LHCN-M2 (cell line): Measurements from ENCODE around the gene TOMM22. TPM values are rescaled to one million over a fixed set of nuclear protein-coding genes. Genes with fewer than 3 reads are reported as not detected.
"Not testable (repeated sequence)": the region's sequence is repeated elsewhere in the genome, so short reads cannot be mapped to it uniquely, and the experiment has no call there.

Experiments
- DNase-seq: peaks from one replicate; pipeline ENCODE4 v3.0.0-alpha.2; 2012; ENCODE audit warnings: low read depth
- polyA plus RNA-seq: library from polyadenylated mRNA; unstranded; fragments of >200 nt; gene quantifications from one replicate; pipeline ENCODE4 v1.2.1, GENCODE V29; 2012; ENCODE audit warnings: missing spikeins
- total RNA-seq: library from RNA; depleted of rRNA; stranded (reverse); fragments of >200 nt; gene quantifications from 2 replicates; pipeline ENCODE4 v1.2.3, GENCODE V29; 2014; rRNA removed

TOMM22 gene
- total RNA-seq, result 60.9 and 74.1 TPM in 2 replicates
- 66.0 TPM for polyA plus RNA-seq

GRCh38 chr22:38681582-38682335 is at the start of gene TOMM22:
TSS of gene TOMM22 (plus strand) at chr22:38681957. CDS start at chr22:38681979, 22 bp downstream.
- peak; percentile 86 for DNase-seq

DNA sequence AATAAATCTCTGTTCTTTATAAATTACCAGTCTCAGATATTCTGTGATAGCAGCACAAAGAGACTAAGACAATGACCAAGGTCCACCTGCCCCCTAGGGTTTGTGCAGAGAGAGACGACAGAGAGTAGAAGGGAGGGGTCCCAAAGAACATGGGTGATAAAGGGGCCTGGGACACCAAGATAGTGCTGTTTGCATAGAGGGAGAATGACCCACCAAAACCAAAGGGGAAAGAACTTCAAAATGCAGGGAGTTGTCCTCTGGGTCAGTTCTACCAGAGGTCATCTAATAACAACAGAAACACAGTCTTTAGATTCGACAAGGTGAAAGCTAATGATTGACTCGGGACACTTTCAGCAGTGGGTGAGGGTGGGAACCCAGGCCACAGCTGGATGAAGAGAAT is 49.2 kb upstream of the TOMM22 start:
- no peak for DNase-seq

- DNase-seq, result peak; percentile 50
Measured at GRCh38 chr22:38638216-38638615, 43.5 kb upstream of the TOMM22 start.

DNA sequence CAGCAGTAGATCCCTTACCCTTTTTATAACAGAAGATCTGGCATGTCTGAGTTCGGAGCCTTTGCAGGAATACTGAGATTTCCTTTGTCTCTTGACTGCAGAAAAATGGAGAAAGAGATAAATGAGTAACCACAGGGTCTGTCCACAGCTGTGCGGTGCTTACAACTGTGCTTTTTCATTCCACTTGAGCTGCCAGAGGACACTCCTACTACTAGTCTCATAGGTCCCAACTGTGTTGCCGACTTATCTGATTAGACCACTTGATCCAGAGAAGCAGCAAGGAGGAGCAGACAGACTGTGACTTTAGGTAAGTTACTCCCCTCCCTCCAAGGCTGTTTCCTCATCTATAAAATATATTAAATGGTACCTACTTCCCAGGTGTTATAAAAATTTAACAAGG is 43.0 kb upstream of the TOMM22 start:
- DNase-seq, result peak; percentile 50

DNA sequence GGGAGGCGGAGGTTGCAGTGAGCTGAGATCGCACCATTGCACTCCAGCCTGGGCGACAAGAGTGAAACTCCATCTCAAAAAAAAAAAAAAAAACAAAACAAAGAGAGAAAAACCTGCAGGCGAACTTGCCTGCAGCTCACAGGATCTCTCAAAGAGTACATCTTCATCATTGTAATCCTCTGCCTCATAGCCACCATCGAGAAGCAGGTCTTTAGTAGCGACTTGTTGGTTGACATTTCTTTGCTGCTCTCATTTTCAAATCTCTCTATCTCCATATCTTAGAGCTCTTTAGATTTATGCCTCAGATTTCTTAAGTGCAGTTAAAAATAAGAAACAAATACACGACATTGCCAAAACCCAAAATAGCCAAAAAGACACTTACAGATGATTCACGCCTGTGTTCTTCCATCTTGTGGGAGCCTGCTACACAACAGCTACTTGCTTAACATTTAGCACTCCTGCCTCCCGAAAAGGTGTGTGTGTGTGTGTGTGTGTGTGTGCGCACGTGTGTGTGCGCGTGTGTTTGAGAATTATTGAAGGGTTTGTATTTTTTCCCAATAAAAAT is 40.2 kb upstream of the TOMM22 start:
- DNase-seq, result no peak

DNA sequence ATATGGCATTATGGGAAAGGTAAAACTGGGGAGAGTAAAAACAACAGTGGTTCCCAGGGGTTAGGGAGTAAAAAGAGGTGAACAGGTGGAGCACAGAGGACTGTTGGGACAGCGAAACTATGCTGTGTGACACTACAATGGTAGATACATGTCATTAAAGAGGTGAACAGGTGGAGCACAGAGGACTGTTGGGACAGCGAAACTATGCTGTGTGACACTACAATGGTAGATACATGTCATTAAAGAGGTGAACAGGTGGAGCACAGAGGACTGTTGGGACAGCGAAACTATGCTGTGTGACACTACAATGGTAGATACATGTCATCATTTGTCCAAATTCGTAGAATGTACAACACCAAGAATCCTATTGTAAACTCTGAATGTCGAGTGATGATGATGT is 37.5 kb upstream of the TOMM22 start:
- not testable (repeated sequence) for DNase-seq

- DNase-seq, result no peak
Measured at GRCh38 chr22:38645430-38645829, 36.3 kb upstream of the TOMM22 start.

DNA sequence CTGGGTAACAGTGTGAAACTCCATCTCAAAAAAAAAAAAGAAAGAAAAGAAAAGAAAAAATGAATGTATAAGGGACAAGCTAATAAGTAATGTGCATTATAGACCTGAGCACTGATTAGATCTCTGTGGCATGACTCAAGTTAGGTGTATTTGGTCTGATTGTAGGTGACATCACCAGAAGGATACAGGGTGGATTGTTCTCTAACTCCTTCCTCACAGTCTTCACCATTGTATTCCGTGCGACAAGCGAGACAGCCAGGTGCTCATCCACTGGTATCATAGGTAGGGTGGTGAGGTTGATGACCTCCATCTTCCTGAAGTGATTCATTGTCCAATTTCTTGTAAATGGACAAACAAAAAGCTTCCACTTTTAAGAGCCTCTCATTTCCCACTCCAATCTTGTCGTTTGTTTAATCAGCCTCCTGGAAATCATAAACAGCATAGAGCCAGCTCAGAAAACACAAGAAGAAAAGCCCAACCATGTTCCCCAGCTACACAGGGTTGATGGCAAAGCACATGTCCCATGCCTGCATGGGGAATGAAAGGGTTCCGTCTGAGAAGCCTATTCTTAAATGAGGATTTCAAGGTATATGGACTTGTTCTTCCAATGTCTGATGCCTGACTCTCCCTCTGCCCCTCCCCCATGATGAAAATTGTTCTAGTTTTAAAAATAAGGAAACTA is 31.8 kb upstream of the TOMM22 start:
- no peak for DNase-seq

DNA sequence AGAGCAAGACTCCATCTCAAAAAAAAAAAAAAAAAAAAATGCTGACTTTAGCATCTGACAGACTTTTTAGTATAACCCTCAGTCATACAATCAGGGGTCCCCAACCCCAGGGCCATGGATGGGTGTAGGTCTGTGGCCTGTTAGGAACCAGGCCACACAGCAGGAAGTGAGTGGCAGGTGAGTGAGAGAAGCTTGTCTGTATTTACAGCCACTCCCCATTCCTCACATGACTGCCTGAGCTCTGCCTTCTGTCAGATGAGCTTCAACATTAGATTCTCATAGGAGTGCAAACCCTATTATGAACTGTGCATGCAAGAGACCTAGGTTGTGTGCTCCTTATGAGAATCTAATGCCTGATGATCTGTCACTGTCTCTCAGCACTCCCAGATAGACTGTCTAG is 28.9 kb upstream of the TOMM22 start:
- no peak for DNase-seq

GRCh38 chr22:38653741-38654140 is 28.0 kb upstream of the TOMM22 start:
- no peak for DNase-seq

DNA sequence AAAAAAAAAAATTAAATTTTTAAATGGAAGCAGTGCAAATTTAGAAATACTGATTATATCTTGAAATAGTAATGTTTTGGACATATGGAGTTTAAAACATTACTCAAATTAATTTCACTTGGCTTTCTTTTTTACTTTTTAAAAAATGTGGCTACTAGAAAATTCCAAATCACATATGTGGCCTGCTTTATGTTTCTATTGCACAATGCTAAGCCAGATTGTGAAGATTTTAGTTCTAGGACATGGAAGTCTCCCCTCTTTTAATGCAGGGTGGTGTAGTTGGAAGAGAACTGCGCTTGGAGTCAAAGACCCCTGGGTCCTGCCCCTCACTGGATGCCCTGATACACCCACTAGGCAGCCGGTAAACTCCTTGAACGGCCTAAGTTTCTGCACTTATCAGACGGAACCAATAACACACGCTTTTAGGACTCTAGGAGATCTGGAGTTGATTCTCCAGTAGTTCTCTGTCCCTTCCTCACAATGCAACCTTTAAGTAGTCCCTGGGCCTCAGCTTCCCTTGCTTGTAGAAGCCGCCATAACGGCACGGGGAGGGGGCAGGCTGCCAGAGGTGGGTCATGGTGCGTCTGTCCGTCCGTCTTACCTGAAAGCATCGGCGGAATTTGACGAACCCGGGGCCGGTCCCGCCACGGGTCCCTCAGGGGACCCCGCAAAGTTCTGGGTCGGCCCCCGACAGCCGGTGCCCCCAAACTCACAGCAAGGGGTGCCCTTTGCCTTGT is 26.1 kb upstream of the TOMM22 start:
- DNase-seq, result no peak

DNA sequence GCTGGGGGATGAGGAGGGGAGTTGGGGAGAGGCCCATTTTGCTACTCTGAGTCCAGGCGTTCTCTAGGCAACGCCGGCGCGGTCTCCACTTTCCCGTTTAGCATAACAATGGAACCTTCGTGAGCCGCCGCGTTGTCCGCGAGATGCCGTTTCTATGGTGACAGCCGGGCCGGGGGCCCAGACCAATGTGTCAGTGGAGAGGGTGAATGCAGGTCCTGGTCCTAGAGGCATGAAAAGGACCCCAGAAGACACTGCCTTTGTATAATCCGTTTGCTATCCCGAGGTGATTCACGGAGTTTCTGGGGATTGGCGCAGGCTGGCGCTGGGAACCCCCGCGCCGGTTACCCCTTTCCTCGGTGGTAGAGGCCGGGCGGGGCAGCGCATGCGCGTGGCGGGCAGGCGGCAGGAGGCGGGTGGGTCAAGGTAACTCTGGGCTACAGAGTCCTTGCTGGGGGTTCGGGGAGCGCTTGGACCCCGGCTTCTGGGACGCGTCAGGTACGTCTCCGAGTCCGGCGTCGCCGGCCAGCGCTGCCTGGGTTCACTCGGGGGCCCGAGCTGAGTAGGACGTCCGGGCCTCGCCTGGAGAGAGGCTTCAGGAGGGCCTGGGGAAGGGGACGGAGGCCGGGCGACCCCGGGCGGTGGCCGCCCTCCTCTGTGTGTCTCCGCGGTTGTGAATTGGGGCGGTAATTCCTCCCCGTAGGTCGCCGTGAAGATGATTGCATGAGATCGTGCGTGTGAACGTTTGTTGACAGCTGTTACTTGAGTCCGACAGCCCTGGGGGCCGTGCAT is 25.3 kb upstream of the TOMM22 start, which contains the start of the genes CBY1 and FAM227A:
CBY1 (plus strand) TSS at position 383 of the 789 bp plus-strand sequence. CDS start 11,417 bp downstream, outside the sequence.
FAM227A (minus strand) TSS at position 137 of the 789 bp plus-strand sequence. CDS start 6,224 bp downstream, outside the sequence.
- peak; percentile 83 for DNase-seq

DNA sequence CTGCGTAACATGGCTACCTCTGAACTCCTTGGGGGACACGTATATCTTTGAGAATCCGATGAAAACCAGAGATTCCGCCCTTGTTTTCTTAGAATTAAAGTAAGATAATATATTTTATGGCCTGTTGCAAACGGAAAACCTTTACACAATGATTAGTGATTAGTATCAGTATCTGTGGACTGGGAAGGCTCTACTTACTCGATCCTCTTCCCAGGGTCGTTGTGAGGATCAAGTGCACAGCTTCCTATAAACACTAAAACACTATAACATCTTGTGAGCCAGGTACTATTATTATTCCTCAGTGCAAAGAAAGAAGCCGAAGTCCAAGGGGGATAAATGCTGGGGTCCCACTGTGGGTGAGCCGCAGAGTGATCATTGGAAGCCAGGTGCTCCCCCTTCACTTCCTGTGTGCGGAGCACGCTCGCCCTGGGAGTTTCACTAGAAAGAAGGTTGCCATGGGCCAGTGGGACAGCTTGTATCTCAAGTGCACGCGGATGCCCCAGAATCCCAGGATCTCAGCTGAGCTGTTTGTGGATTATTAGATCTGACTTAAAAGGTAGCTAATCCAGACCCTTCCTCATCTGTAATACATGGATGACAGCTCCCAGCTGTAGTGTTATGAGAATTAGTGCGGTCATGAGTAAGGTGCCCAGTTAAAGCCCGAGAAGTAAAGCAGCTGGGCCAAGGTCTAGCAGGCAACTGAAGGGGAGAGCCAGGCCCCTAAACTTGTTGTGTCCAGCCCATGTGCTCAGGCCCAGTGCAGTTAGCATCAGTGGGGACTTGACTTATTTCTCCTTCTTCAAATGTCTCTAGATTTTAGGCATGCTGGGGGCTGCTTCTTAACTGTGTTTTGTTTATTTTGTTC is 24.5 kb upstream of the TOMM22 start:
- no peak for DNase-seq

- no peak for DNase-seq
Measured at GRCh38 chr22:38674888-38675287, 6.9 kb upstream of the TOMM22 start.

DNA sequence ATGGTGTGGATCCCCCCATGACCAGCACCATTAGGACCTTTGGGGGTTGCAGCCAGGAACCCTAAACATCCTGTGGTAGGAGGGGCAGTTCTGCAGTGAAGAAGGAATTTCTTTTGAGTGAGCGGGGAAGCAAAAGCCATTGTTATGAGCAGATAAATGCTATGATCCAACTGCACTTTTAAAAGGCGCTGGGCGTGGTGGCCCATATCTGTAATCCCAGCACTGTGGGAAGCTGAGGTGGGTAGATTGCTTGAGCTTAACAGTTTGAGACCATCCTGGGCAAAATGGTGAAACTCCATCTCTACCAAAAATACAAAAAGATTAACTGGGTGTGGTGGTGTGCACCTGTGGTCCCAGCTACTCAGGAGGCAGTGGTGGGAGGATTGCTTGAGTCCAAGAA is 5.9 kb upstream of the TOMM22 start:
- no peak for DNase-seq

DNA sequence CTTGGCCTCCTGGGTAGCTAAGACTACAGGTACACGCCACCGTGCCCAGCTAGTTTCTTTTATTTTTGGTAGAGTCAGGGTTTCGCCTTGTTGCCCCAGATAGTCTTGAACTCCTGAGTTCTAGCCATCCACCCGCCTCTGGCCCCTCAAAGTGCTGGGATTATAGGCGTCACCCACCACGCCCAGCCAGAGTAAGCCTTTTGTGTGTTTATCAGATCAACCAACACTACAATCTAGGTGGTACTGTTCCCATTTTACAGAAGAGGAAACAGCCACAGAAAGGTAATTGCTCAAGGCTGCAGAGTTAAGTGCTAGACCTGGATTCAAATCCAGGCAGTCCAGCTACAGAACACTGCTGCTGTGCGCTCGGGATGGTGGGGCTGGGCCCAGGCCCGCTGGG is 3.1 kb downstream of the TOMM22 start:
- no peak for DNase-seq

DNA sequence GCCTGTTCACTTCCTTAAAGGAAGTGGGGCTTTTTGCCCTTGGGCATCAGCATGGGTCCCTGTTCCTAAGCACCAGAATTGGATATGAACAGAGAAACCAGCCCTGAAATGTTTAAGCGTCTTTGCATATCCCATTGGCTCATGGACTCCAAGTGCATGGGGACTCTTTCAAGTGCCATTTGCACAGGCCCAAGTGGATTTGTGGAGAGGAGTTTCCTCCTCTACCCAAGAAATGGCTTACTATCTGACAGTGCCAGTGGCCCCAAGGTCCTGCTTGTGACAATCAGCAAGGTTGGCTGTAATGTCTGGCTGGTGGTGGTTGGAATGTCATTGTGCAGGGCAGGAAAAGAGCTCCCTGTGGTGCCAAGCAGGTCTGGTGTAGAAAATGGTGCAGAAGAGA is 4.0 kb downstream of the TOMM22 start:
- no peak for DNase-seq

DNA sequence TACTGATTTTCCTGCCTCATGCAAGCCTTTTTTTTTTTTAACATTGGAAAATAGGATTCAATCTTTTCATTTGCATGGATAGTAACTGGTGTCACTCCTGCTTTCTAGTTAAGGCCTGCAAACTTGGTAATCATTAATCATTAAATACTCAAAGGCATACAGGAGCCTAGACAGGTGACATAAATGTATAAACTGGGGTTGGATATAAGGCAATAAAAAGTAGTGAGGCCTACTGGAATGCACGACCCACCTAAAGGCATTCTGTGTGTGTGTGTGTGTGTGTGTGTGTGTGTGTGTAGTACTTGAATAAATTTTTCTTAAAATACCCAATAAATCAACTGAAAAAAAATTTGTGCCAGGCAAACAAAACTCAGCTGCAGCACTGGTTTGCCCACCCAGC is 7.9 kb downstream of the TOMM22 start:
- DNase-seq, result no peak

DNA sequence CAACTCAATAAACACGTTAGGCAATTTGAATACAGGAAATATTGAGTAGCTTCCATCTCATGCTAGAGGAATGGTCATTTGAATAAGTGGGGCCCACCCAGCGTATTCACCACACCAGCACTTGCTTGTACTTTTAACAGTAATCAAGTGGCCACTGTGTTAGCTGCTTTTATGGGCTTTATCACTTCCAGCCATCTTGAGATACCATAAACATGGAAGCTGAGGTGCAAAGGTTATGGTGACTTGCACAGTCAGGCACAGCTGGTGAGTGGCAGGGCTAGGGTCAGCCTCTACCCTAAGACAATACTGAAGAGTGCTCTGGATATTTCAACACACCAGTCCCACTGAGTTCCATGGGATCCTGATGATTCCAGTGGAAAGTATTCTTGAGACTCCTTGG is 12.3 kb downstream of the TOMM22 start:
- no peak for DNase-seq

DNA sequence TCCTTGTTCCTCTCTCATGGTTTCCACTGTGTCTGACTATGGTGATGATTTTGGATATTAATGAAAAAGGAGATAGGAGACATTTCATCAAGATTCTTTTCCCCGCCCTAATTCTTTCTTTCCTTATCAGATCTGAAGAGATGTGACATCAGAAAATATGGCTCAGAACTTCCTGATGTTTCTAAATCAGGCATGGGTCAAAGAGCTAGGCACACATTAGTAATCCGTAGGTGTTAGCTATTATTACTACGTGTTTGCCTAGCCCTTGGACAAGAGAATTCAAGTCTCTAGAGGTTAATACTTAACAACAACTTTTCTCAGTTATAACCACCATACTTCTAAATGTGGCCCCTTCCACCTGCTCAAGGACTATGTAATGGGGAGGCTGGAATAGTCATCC is 13.2 kb downstream of the TOMM22 start:
- DNase-seq, result no peak
